ENCODE data around the gene RAB11FIP4. TPM values are rescaled to one million over a fixed set of nuclear protein-coding genes. Genes with fewer than 3 reads are reported as not detected.

Gene RAB11FIP4
- total and polyA plus RNA-seq, 8 donors: 6.5 to 42.7 (median 24.5) TPM

- Histone ChIP-seq H3K4me3 (no peak overlapping the region), H3K27me3 (no peaks in the 10 kb centered on the region), H3K4me1 (peaks cover 6 to 17% (median 9%) of the 10 kb centered on the region in 3 donors), H3K27ac (no peak overlapping the region), H3K9me3 (no peaks in the 10 kb centered on the region), H3K36me3 (no peaks in the 10 kb centered on the region)
- FAIRE-seq (no peak), DNase-seq (no peak), ATAC-seq (no peak)
- intact Hi-C loops (cut with DNase I): no loop called here
- WGBS, 2 donors: 60 to 80% methylated on average over 2 of the region's 2 CpGs
- no peak for TF ChIP-seq CTCF (IDR thresholded peaks at IDR 0.05)
Observed at GRCh38 chr17:31469959-31470358, 78.5 kb downstream of the RAB11FIP4 start.

GRCh38 chr17:31470592-31470991, 79.1 kb downstream of the RAB11FIP4 start:
- Histone ChIP-seq H3K4me1 (peaks cover 11 to 20% (median 16%) of the 10 kb centered on the region in 3 donors), H3K27ac (no peak overlapping the region), H3K9me3 (no peaks in the 10 kb centered on the region), H3K4me3 (no peak overlapping the region), H3K36me3 (no peaks in the 10 kb centered on the region), H3K27me3 (no peaks in the 10 kb centered on the region)
- intact Hi-C loops (cut with DNase I): no loop called here
- DNase-seq (no peak), ATAC-seq (no peak), FAIRE-seq (no peak)
- no peak for TF ChIP-seq CTCF (IDR thresholded peaks at IDR 0.05)
- WGBS, 2 donors: 95 to 97% methylated on average over 2 of the region's 2 CpGs

GRCh38 chr17:31472137-31472536, 80.7 kb downstream of the RAB11FIP4 start:
- TF ChIP-seq CTCF (IDR thresholded peaks at IDR 0.05): no peak
- DNase-seq: no peak
- Histone ChIP-seq H3K9me3 (no peaks in the 10 kb centered on the region), H3K27ac (no peak overlapping the region), H3K4me1 (peaks cover 21 to 24% (median 22%) of the 10 kb centered on the region in 3 donors), H3K36me3 (no peaks in the 10 kb centered on the region), H3K27me3 (no peaks in the 10 kb centered on the region), H3K4me3 (no peak overlapping the region)
- ATAC-seq: no peak
- FAIRE-seq: no peak
- 88 to 91% methylated on average over 14 of the region's 14 CpGs for WGBS, 2 donors
- intact Hi-C loops (cut with DNase I): no loop called here

GRCh38 chr17:31475378-31476162, 84.1 kb downstream of the RAB11FIP4 start:
- FAIRE-seq: no peak
- WGBS, 2 donors: 12 to 16% methylated on average over 16 of the region's 16 CpGs
- peak in 3 of 6 donors; percentile 58 to 76 (median 64) for DNase-seq
- Histone ChIP-seq H3K4me3 (no peak overlapping the region), H3K9me3 (no peaks in the 10 kb centered on the region), H3K4me1 (peaks cover 11 to 36% (median 31%) of the 10 kb centered on the region in 3 donors), H3K27ac (peak overlapping the region in 3 of 4 donors; percentile 12 to 51 (median 33)), H3K36me3 (no peaks in the 10 kb centered on the region), H3K27me3 (no peaks in the 10 kb centered on the region)
- intact Hi-C loops (cut with DNase I): no loop called here
- ATAC-seq: peak; percentile 54 to 76 (median 60)
- TF ChIP-seq CTCF (IDR thresholded peaks at IDR 0.05): no peak

Data from pancreas (tissue), 10 donors.